Progenitor cell of endocrine pancreas (in vitro differentiated cells): ENCODE results near the gene GALNT8. TPM values are rescaled to one million over a fixed set of nuclear protein-coding genes. Genes with fewer than 3 reads are reported as not detected.

ENCODE experiments used
- DNase-seq: peaks from one replicate; pipeline ENCODE4 v3.0.0; 2021; ENCODE audit warnings: low spot score; ENCODE audit not compliant: unreplicated experiment
- H3K27ac Mint-ChIP-seq: 2 replicates; pipeline ENCODE4 v1.8.0; 2021; ENCODE audit warnings: mild to moderate bottlenecking, moderate library complexity, mixed read lengths
- H3K27me3 Mint-ChIP-seq: 2 replicates; pipeline ENCODE4 v1.8.0; 2021; ENCODE audit warnings: mixed read lengths
- H3K36me3 Mint-ChIP-seq: 2 replicates; pipeline ENCODE4 v1.8.0; 2022; ENCODE audit warnings: mixed read lengths; ENCODE audit not compliant: insufficient read depth
- H3K4me1 Mint-ChIP-seq: 2 replicates; pipeline ENCODE4 v1.8.0; 2021; ENCODE audit warnings: low read depth, mixed read lengths
- H3K4me3 Mint-ChIP-seq: 2 replicates; pipeline ENCODE4 v1.8.0; 2021; ENCODE audit warnings: low read depth, mild to moderate bottlenecking, moderate library complexity, mixed read lengths
- H3K9me3 Mint-ChIP-seq: 2 replicates; pipeline ENCODE4 v1.8.0; 2021; ENCODE audit warnings: low read depth, mixed read lengths
- total RNA-seq: library from RNA; stranded (reverse); gene quantifications from 2 replicates; pipeline ENCODE4 v1.2.1, GENCODE V29; 2021
- TF ChIP-seq, protein P1 (sequence below): fragments of 200-600 bp; sonication (generic); IDR thresholded peaks from one replicate; pipeline ENCODE4 v1.5.0; 2021; ENCODE audit warnings: antibody characterized with exemption, mild to moderate bottlenecking; ENCODE audit not compliant: unreplicated experiment

The GALNT8 gene
- total RNA-seq, 1 donor from 2014 or later = 15.6 TPM

DNA sequence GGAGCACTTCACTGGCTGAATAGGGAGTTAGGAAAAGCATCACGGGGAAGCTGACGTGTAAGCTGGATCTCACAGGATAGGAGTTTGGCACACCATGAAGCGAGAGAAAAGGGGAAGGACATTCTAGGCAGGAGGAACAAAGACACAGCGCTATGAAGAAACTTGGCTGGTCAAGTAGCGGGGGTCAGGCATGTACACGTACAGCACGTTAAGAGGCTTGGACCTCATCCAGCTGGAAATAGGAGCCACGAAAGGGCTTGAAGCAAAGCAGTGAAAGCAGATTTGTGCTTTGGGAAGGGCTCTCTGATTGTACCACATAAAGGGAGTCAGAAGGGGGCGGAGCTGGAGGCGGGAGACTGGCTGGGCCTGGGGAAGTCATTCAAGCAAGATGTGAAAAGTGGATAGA is 19.6 kb upstream of the GALNT8 start:
- peaks cover 24% of the 10 kb centered on the region for H3K36me3 Mint-ChIP-seq
- no peaks in the 10 kb centered on the region for H3K4me1 Mint-ChIP-seq
- TF ChIP-seq, protein P1, sequence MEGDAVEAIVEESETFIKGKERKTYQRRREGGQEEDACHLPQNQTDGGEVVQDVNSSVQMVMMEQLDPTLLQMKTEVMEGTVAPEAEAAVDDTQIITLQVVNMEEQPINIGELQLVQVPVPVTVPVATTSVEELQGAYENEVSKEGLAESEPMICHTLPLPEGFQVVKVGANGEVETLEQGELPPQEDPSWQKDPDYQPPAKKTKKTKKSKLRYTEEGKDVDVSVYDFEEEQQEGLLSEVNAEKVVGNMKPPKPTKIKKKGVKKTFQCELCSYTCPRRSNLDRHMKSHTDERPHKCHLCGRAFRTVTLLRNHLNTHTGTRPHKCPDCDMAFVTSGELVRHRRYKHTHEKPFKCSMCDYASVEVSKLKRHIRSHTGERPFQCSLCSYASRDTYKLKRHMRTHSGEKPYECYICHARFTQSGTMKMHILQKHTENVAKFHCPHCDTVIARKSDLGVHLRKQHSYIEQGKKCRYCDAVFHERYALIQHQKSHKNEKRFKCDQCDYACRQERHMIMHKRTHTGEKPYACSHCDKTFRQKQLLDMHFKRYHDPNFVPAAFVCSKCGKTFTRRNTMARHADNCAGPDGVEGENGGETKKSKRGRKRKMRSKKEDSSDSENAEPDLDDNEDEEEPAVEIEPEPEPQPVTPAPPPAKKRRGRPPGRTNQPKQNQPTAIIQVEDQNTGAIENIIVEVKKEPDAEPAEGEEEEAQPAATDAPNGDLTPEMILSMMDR = no peak
- no peak overlapping the region for H3K4me3 Mint-ChIP-seq
- DNase-seq = no peak
- H3K27me3 Mint-ChIP-seq = peaks cover 2% of the 10 kb centered on the region
- H3K9me3 Mint-ChIP-seq = no peaks in the 10 kb centered on the region
- H3K27ac Mint-ChIP-seq = no peak overlapping the region

DNA sequence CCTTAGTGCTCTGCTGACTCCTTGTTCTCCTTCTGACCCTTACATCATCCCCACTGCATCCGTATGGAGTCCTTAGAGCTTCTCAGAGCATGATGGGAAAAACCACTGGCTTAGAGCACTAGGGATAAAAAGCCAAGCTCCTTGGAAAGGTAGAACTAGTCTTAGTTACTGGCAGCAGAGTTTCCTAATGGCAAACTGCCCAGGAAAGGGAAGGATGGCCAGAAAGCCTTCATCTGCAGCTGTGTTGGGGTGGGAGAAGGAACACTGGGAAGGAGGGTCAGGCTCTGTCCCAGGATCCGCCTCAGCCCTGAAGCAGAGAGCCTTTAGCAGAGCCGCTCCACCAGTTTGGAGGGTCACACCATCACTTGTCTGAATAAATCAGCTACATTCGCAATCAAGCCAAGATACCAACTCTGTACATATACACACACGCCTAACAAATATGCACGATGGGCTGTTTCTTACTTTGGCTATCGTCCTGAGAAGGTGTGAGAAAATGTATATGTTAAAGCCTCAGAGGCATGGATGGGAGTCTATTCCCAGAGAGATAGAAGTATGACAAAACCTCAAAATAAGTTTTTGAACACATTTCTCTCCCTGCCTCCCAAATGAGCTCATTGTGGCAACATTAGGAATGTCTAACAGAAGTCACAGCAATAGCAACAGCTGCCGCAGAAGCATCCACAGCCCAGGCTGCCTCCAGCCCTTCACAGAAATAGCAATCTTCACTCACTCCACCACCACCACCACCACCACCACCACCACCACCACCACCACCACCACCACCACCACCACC is 18.6 kb upstream of the GALNT8 start:
- no peak overlapping the region for H3K4me3 Mint-ChIP-seq
- H3K4me1 Mint-ChIP-seq = no peaks in the 10 kb centered on the region
- no peaks in the 10 kb centered on the region for H3K9me3 Mint-ChIP-seq
- no peak for DNase-seq
- H3K27me3 Mint-ChIP-seq = peaks cover 5% of the 10 kb centered on the region
- H3K36me3 Mint-ChIP-seq = peaks cover 19% of the 10 kb centered on the region
- H3K27ac Mint-ChIP-seq = no peak overlapping the region
- TF ChIP-seq, protein P1 = no peak

DNA sequence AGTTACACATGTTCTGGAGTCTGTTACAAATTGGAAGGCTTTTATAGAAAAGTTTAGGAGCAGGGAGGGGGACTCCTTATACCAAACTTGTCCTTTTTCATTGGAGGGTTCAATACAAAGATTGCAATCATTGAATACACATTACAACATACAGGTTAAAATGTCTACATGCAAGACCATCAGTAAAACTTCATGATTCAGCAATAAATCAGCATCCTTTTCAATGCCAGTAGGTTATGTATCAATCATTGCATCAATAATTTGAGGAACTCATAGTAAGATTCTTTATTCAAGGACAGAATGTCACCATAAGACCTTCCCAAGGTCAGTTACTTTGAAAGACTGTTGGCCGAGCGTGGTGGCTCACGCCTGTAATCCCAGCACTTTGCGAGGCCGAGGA is 16.5 kb upstream of the GALNT8 start:
- no peak overlapping the region for H3K27ac Mint-ChIP-seq
- H3K4me3 Mint-ChIP-seq = no peak overlapping the region
- H3K4me1 Mint-ChIP-seq = peaks cover 7% of the 10 kb centered on the region
- H3K9me3 Mint-ChIP-seq = peaks cover 11% of the 10 kb centered on the region
- no peak for DNase-seq
- H3K36me3 Mint-ChIP-seq = peaks cover 15% of the 10 kb centered on the region
- H3K27me3 Mint-ChIP-seq = peaks cover 12% of the 10 kb centered on the region
- TF ChIP-seq, protein P1 = no peak

DNA sequence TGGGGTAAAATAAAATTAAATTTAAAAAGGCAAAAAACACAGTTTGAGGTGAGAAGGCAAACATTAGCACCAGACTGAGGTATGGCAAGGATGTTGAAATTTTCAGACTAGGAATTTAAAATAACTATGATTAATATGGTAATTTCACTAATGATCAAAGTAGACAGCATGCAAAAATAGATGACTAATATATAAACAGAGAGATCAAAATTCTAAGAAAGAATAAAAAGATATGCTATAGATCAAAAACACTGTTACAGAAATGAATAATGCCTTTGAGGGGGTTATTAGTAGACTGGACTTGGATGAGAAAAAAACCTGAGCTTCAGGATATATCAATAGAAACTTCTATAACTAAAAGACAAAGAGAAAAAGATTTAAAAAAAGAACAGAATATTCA is 14.4 kb upstream of the GALNT8 start:
- peaks cover 11% of the 10 kb centered on the region for H3K9me3 Mint-ChIP-seq
- peaks cover 5% of the 10 kb centered on the region for H3K36me3 Mint-ChIP-seq
- no peak for DNase-seq
- H3K4me1 Mint-ChIP-seq = peaks cover 7% of the 10 kb centered on the region
- no peak overlapping the region for H3K4me3 Mint-ChIP-seq
- H3K27me3 Mint-ChIP-seq = peaks cover 12% of the 10 kb centered on the region
- H3K27ac Mint-ChIP-seq = no peak overlapping the region
- TF ChIP-seq, protein P1 = no peak

DNA sequence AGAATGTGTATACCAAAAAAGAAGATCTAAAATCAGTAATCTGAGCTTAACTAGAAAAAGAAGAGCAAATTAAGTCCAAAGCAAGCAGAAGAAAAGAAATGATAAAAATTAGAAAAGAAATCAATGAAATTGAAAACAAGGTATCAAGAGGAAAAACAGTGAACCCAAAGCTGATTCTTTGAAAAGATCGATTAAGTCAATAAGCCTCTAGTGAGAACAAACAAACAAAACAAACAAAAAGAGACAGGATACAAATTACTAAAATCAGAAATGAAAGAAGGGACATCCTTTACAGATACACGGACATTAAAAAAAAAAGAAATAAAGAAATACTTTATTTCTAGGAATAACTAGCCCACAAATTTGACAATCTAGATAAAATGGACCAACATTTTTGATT is 12.9 kb upstream of the GALNT8 start:
- Mint-ChIP-seq H3K9me3 (peaks cover 11% of the 10 kb centered on the region), H3K4me1 (peaks cover 7% of the 10 kb centered on the region), H3K27me3 (peaks cover 12% of the 10 kb centered on the region), H3K4me3 (no peak overlapping the region), H3K27ac (no peak overlapping the region), H3K36me3 (peaks cover 5% of the 10 kb centered on the region)
- TF ChIP-seq, protein P1 = no peak
- DNase-seq = no peak
